ENCODE data around the gene ZNF462.

DNA sequence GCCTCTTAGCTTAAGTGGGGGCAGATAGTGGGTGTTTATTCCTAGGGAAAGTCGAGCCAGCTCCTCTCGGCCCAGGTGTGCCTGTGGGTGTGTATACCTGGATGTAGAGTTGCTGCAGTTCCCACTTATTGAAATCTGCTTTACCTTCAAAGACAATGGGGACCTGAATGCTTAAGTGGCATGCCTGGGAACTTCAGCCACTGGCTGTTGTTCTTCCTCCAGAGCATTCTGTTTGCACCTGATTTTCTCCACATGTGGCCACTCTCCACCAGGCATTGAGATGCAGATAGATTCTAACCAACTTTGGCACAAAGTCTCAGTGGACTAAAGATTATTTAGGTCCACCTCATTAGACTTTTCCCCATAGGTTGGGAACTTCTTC lies 186.8 kb downstream of the ZNF462 start:
- TF ChIP-seq POLR2A (IDR thresholded peaks at IDR 0.05; ENCODE audit: low read length) (no peak), BHLHE40 (IDR thresholded peaks at IDR 0.05; ENCODE audit: low read depth, low read length) (no peak), RAD21 (conservative IDR thresholded peaks at IDR 0.05 in 1 of 2, IDR thresholded peaks at IDR 0.05 in 1 of 2) (no peak), RCOR1 (IDR thresholded peaks at IDR 0.05; ENCODE audit: low read depth, low read length) (no peak), SMC3 (IDR thresholded peaks at IDR 0.05) (no peak)
- TF ChIP-seq, protein P1, sequence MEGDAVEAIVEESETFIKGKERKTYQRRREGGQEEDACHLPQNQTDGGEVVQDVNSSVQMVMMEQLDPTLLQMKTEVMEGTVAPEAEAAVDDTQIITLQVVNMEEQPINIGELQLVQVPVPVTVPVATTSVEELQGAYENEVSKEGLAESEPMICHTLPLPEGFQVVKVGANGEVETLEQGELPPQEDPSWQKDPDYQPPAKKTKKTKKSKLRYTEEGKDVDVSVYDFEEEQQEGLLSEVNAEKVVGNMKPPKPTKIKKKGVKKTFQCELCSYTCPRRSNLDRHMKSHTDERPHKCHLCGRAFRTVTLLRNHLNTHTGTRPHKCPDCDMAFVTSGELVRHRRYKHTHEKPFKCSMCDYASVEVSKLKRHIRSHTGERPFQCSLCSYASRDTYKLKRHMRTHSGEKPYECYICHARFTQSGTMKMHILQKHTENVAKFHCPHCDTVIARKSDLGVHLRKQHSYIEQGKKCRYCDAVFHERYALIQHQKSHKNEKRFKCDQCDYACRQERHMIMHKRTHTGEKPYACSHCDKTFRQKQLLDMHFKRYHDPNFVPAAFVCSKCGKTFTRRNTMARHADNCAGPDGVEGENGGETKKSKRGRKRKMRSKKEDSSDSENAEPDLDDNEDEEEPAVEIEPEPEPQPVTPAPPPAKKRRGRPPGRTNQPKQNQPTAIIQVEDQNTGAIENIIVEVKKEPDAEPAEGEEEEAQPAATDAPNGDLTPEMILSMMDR (IDR thresholded peaks at IDR 0.05), result no peak
- TF ChIP-seq, protein P2, sequence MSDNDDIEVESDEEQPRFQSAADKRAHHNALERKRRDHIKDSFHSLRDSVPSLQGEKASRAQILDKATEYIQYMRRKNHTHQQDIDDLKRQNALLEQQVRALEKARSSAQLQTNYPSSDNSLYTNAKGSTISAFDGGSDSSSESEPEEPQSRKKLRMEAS (IDR thresholded peaks at IDR 0.05), result no peak
